ENCODE data around the gene SPATA17. TPM values are rescaled to one million over a fixed set of nuclear protein-coding genes. Genes with fewer than 3 reads are reported as not detected.

Gene SPATA17
- total RNA-seq, 4 donors from 2014 or later, result 0.07 to 0.49 TPM; not detected in 2

DNA sequence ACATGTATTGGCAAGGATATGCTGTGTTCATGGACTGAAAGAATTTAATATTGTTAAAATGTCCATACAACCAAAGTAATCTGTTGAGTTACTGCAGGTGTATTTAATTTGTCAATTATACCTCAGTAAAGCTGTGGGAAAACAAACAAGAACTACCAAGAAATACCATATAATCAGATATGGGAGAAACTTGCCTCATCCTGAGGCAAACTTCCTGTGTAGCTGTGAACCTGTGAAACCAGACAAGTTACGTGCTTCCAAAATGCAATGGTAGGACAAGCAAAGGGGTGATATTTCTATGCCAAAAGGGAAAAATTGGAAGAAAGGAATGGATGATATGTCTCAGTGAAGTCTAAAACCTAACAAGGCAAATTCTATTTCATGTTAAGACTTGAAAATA lies 174.6 kb downstream of the SPATA17 start:
- Histone ChIP-seq H3K27me3 (no peaks in the 10 kb centered on the region), H3K4me3 (no peak overlapping the region), H3K27ac (no peak overlapping the region), H3K9me3 (no peaks in the 10 kb centered on the region), H3K4me1 (no peaks in the 10 kb centered on the region), H3K36me3 (no peaks in the 10 kb centered on the region)
- ATAC-seq (no peak), DNase-seq (no peak)
- intact Hi-C loops (cut with DNase I; ENCODE audit: low total_unique reads), result no loop called here
- in situ Hi-C loops (cut with MboI; ENCODE audit: low sequenced_read_pairs in 4 of 4), result no loop called here
- TF ChIP-seq, protein P1, sequence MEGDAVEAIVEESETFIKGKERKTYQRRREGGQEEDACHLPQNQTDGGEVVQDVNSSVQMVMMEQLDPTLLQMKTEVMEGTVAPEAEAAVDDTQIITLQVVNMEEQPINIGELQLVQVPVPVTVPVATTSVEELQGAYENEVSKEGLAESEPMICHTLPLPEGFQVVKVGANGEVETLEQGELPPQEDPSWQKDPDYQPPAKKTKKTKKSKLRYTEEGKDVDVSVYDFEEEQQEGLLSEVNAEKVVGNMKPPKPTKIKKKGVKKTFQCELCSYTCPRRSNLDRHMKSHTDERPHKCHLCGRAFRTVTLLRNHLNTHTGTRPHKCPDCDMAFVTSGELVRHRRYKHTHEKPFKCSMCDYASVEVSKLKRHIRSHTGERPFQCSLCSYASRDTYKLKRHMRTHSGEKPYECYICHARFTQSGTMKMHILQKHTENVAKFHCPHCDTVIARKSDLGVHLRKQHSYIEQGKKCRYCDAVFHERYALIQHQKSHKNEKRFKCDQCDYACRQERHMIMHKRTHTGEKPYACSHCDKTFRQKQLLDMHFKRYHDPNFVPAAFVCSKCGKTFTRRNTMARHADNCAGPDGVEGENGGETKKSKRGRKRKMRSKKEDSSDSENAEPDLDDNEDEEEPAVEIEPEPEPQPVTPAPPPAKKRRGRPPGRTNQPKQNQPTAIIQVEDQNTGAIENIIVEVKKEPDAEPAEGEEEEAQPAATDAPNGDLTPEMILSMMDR (IDR thresholded peaks at IDR 0.05 in 4 of 5, conservative IDR thresholded peaks at IDR 0.05 in 1 of 5), result no peak
- TF ChIP-seq POLR2A (IDR thresholded peaks at IDR 0.05), result no peak

DNA sequence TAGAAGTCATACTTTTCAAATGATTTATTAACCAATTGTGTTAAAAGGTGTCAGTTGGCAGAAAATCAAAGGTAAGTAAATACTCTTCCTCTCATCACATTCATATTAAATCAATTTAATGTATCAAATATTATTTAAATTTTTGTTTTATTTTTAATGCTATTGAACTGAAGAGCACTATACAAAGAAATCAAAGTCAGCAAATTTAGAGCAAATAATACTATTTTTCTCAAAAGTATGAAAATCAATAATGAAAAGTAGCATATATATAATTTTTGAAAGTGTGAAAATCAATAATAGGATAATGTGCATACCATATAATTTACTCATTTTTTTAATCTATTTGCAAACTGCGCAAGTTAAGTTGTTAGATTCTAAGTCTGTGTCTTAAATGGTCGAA lies 181.0 kb downstream of the SPATA17 start:
- ATAC-seq (no peak), DNase-seq (no peak)
- in situ Hi-C loops (cut with MboI; ENCODE audit: low sequenced_read_pairs in 4 of 4) (no loop called here), intact Hi-C loops (cut with DNase I; ENCODE audit: low total_unique reads) (no loop called here)
- H3K27me3 ChIP-seq, result no peaks in the 10 kb centered on the region
- H3K9me3 ChIP-seq, result no peaks in the 10 kb centered on the region
- H3K4me1 ChIP-seq, result no peaks in the 10 kb centered on the region
- no peaks in the 10 kb centered on the region for H3K36me3 ChIP-seq
- no peak overlapping the region for H3K4me3 ChIP-seq
- TF ChIP-seq POLR2A (IDR thresholded peaks at IDR 0.05), result no peak
- TF ChIP-seq, protein P1 (IDR thresholded peaks at IDR 0.05 in 4 of 5, conservative IDR thresholded peaks at IDR 0.05 in 1 of 5), result no peak
- no peak overlapping the region for H3K27ac ChIP-seq

DNA sequence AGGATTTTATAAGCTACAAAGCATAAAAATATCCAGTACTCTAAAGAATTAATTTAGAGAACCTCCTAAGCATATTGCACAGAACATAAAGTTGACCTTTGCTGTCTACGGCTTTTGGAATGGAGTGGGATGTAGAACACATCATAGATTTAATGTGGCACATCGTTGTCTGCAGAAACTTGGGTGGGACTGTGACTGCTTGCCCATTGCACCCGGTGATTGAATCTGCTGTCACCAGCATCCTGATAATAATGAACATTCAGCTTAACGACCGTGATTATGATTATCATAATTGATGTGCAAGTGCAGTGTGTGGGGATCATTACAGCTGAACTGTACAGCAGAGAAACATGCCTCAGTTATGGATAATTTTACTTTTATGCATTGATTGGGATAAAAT lies 181.9 kb downstream of the SPATA17 start:
- no peak overlapping the region for H3K4me3 ChIP-seq
- H3K27ac ChIP-seq, result no peak overlapping the region
- no peaks in the 10 kb centered on the region for H3K9me3 ChIP-seq
- intact Hi-C loops (cut with DNase I; ENCODE audit: low total_unique reads), result no loop called here
- H3K36me3 ChIP-seq, result no peaks in the 10 kb centered on the region
- ATAC-seq (no peak), DNase-seq (no peak)
- H3K4me1 ChIP-seq, result no peaks in the 10 kb centered on the region
- H3K27me3 ChIP-seq, result no peaks in the 10 kb centered on the region
- in situ Hi-C loops (cut with MboI; ENCODE audit: low sequenced_read_pairs in 4 of 4), result no loop called here
- TF ChIP-seq, protein P1 (IDR thresholded peaks at IDR 0.05 in 4 of 5, conservative IDR thresholded peaks at IDR 0.05 in 1 of 5), result no peak
- TF ChIP-seq POLR2A (IDR thresholded peaks at IDR 0.05), result no peak

DNA sequence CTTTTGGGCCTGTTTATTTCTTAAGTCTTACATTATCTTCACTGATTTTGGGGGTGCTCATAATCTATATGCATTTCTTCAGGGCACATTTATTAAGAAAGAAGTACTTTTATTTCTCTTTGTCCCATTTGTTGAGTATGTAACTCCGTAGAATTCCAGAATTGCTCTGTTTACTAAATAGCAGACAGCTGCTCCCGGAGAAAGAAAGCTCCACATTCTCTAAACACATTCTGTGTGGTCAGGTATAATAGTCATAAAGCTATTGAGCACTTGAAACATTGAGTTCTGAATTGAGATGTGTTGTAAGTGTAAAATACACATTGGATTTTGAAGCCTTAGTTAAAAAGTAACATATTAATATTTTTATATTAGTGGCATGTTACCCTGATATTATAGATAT lies 206.5 kb downstream of the SPATA17 start:
- intact Hi-C loops (cut with DNase I; ENCODE audit: low total_unique reads) (no loop called here), in situ Hi-C loops (cut with MboI; ENCODE audit: low sequenced_read_pairs in 4 of 4) (no loop called here)
- Histone ChIP-seq H3K27ac (no peak overlapping the region), H3K36me3 (no peaks in the 10 kb centered on the region), H3K27me3 (no peaks in the 10 kb centered on the region), H3K4me3 (no peak overlapping the region), H3K9me3 (no peaks in the 10 kb centered on the region), H3K4me1 (no peaks in the 10 kb centered on the region)
- no peak for DNase-seq
- no peak for TF ChIP-seq POLR2A (IDR thresholded peaks at IDR 0.05)
- TF ChIP-seq, protein P1 (IDR thresholded peaks at IDR 0.05 in 4 of 5, conservative IDR thresholded peaks at IDR 0.05 in 1 of 5), result no peak
- no peak for ATAC-seq

DNA sequence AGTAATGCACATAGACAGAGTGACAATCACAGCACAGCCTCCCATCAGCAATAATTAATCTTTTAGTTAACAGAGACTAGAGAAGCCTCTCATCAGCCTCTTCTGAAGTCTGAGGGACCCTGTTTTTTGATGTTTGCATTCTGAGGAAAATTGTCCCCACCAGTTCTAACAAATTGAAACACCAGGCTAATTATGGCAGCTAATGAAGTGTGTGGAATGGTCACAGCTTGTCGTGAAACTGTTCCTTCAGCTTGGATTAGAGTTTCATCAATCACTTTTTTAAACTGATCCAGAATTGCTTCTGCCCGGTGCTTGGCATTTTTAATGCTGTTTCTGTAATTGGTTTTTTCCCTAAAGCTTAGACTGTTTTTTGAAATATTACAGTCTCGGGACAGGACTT lies 208.0 kb downstream of the SPATA17 start:
- intact Hi-C loops (cut with DNase I; ENCODE audit: low total_unique reads) (no loop called here), in situ Hi-C loops (cut with MboI; ENCODE audit: low sequenced_read_pairs in 4 of 4) (no loop called here)
- Histone ChIP-seq H3K36me3 (no peaks in the 10 kb centered on the region), H3K27ac (no peak overlapping the region), H3K27me3 (no peaks in the 10 kb centered on the region), H3K4me3 (no peak overlapping the region), H3K9me3 (no peaks in the 10 kb centered on the region), H3K4me1 (no peaks in the 10 kb centered on the region)
- ATAC-seq (no peak), DNase-seq (no peak)
- TF ChIP-seq, protein P1 (IDR thresholded peaks at IDR 0.05 in 4 of 5, conservative IDR thresholded peaks at IDR 0.05 in 1 of 5), result no peak
- no peak for TF ChIP-seq POLR2A (IDR thresholded peaks at IDR 0.05)
